ENCODE measurements around the gene IL16.

IL16 gene

GRCh38 chr15:81332326-81332725, 135.6 kb downstream of the IL16 start:
- Histone ChIP-seq H2AFZ (ENCODE audit: low read depth, low read length, severe bottlenecking) (no peak overlapping the region), H3K36me3 (ENCODE audit: low read length) (no peaks in the 10 kb centered on the region), H3K27me3 (ENCODE audit: low read length) (no peaks in the 10 kb centered on the region), H3K9me2 (replicated peaks; ENCODE audit: insufficient read depth, low read length) (no peaks in the 10 kb centered on the region), H3K27ac (ENCODE audit: low read depth, low read length) (no peak overlapping the region), H3F3A (ENCODE audit: insufficient read depth) (no peaks in the 10 kb centered on the region), H3K4me2 (ENCODE audit: low read depth, low read length, poor library complexity, severe bottlenecking) (no peak overlapping the region), H3K9me3 (ENCODE audit: insufficient read depth, low read length) (no peaks in the 10 kb centered on the region), H3K4me3 (ENCODE audit: insufficient read depth, low read length, poor library complexity, severe bottlenecking) (no peak overlapping the region), H3K79me2 (ENCODE audit: insufficient read depth, low read length) (no peaks in the 10 kb centered on the region), H3K9ac (ENCODE audit: low read length) (no peak overlapping the region), H4K20me1 (ENCODE audit: low read depth, low read length) (no peaks in the 10 kb centered on the region)
- TF ChIP-seq CTCF (IDR thresholded peaks at IDR 0.05; ENCODE audit: insufficient read depth, low read length, poor library complexity, severe bottlenecking) (no peak), EZH2phosphoT487 (conservative IDR thresholded peaks at IDR 0.05; ENCODE audit: low read length) (no peak)

- Histone ChIP-seq H2AFZ (ENCODE audit: low read depth, low read length, severe bottlenecking) (no peak overlapping the region), H3K79me2 (ENCODE audit: insufficient read depth, low read length) (no peaks in the 10 kb centered on the region), H3F3A (ENCODE audit: insufficient read depth) (no peaks in the 10 kb centered on the region), H3K9me2 (replicated peaks; ENCODE audit: insufficient read depth, low read length) (no peaks in the 10 kb centered on the region), H3K4me2 (ENCODE audit: low read depth, low read length, poor library complexity, severe bottlenecking) (no peak overlapping the region), H3K9me3 (ENCODE audit: insufficient read depth, low read length) (no peaks in the 10 kb centered on the region), H3K27me3 (ENCODE audit: low read length) (no peaks in the 10 kb centered on the region), H3K36me3 (ENCODE audit: low read length) (no peaks in the 10 kb centered on the region), H3K27ac (ENCODE audit: low read depth, low read length) (no peak overlapping the region), H4K20me1 (ENCODE audit: low read depth, low read length) (no peaks in the 10 kb centered on the region), H3K9ac (ENCODE audit: low read length) (no peak overlapping the region), H3K4me3 (ENCODE audit: insufficient read depth, low read length, poor library complexity, severe bottlenecking) (no peak overlapping the region)
- TF ChIP-seq CTCF (IDR thresholded peaks at IDR 0.05; ENCODE audit: insufficient read depth, low read length, poor library complexity, severe bottlenecking): no peak
- TF ChIP-seq EZH2phosphoT487 (conservative IDR thresholded peaks at IDR 0.05; ENCODE audit: low read length): no peak
Observed at GRCh38 chr15:81333363-81333762, 136.7 kb downstream of the IL16 start.

- TF ChIP-seq CTCF (IDR thresholded peaks at IDR 0.05; ENCODE audit: insufficient read depth, low read length, poor library complexity, severe bottlenecking) (no peak), EZH2phosphoT487 (conservative IDR thresholded peaks at IDR 0.05; ENCODE audit: low read length) (no peak)
- no peak overlapping the region for H3K4me2 ChIP-seq (ENCODE audit: low read depth, low read length, poor library complexity, severe bottlenecking)
- H3K27me3 ChIP-seq (ENCODE audit: low read length): no peaks in the 10 kb centered on the region
- no peaks in the 10 kb centered on the region for H3K36me3 ChIP-seq (ENCODE audit: low read length)
- no peak overlapping the region for H2AFZ ChIP-seq (ENCODE audit: low read depth, low read length, severe bottlenecking)
- H3K4me3 ChIP-seq (ENCODE audit: insufficient read depth, low read length, poor library complexity, severe bottlenecking): no peak overlapping the region
- H3K27ac ChIP-seq (ENCODE audit: low read depth, low read length): no peak overlapping the region
- H3K79me2 ChIP-seq (ENCODE audit: insufficient read depth, low read length): no peaks in the 10 kb centered on the region
- no peaks in the 10 kb centered on the region for H3F3A ChIP-seq (ENCODE audit: insufficient read depth)
- no peaks in the 10 kb centered on the region for H3K9me3 ChIP-seq (ENCODE audit: insufficient read depth, low read length)
- H4K20me1 ChIP-seq (ENCODE audit: low read depth, low read length): no peaks in the 10 kb centered on the region
- H3K9ac ChIP-seq (ENCODE audit: low read length): no peak overlapping the region
- H3K9me2 ChIP-seq (replicated peaks; ENCODE audit: insufficient read depth, low read length): no peaks in the 10 kb centered on the region
Observed at GRCh38 chr15:81334768-81335435, 138.2 kb downstream of the IL16 start.

All from SU-DHL-6 (cell line).